CD8-positive, alpha-beta memory T cell (primary cell): Measurements from ENCODE around the gene UROS. TPM values are rescaled to one million over a fixed set of nuclear protein-coding genes. Genes with fewer than 3 reads are reported as not detected.

Experiments used
- CTCF ChIA-PET: fragments of 350-600 bp; sonication (Branson Sonifier 250); formaldehyde crosslinking; loops from one replicate; lab custom pipeline; 2021; ENCODE audit warnings: antibody characterized with exemption; lab: Charles Lee
- POLR2A ChIA-PET: fragments of 350-600 bp; sonication (Branson Sonifier 250); formaldehyde crosslinking; loops from one replicate; lab custom pipeline; 2021; ENCODE audit warnings: antibody characterized with exemption; lab: Charles Lee
- DNase-seq, 5 donors: peaks; one replicate each; pipeline versions ENCODE4 v3.0.0 to v3.0.0-alpha.2; 2020 to 2022; ENCODE audit warnings: mixed read lengths in 1 of 5
- H3K27ac ChIP-seq: one replicate; pipeline ENCODE4 v1.7.0; 2013; ENCODE audit warnings: low read depth, mild to moderate bottlenecking, low read length, moderate library complexity
- H3K27me3 ChIP-seq: 2 replicates; pipeline ENCODE4 v1.7.0; 2013; ENCODE audit warnings: low read length, mild to moderate bottlenecking; ENCODE audit not compliant: insufficient read depth, poor library complexity, severe bottlenecking
- H3K36me3 ChIP-seq: 2 replicates; pipeline ENCODE4 v1.7.0; 2013; ENCODE audit warnings: mild to moderate bottlenecking, low read length, moderate library complexity; ENCODE audit not compliant: insufficient read depth
- H3K4me1 ChIP-seq: 2 replicates; pipeline ENCODE4 v1.7.0; 2013; ENCODE audit warnings: mild to moderate bottlenecking, low read length, moderate library complexity; ENCODE audit not compliant: insufficient read depth
- H3K4me3 ChIP-seq: 2 replicates; pipeline ENCODE4 v1.7.0; 2013; ENCODE audit warnings: mild to moderate bottlenecking, low read length
- H3K9me3 ChIP-seq: 2 replicates; pipeline ENCODE4 v1.7.0; 2013; ENCODE audit warnings: mild to moderate bottlenecking, low read length
- H3K27ac Mint-ChIP-seq, 8 donors: one replicate each; pipeline ENCODE4 v1.8.0; 2020 to 2021; ENCODE audit warnings: mixed read lengths in 8 of 8, mild to moderate bottlenecking in 6 of 8, inconsistent platforms in 3 of 8, moderate library complexity in 3 of 8
- H3K27me3 Mint-ChIP-seq, 2 donors: one replicate each; pipeline ENCODE4 v1.8.0; 2020 to 2021; ENCODE audit warnings: mixed read lengths in 2 of 2, mild to moderate bottlenecking in 1 of 2, moderate library complexity in 1 of 2
- H3K36me3 Mint-ChIP-seq, 3 donors: one replicate each; pipeline ENCODE4 v1.8.0; 2020 to 2021; ENCODE audit warnings: mixed read lengths in 3 of 3, inconsistent platforms in 1 of 3, mild to moderate bottlenecking in 1 of 3
- H3K4me1 Mint-ChIP-seq, 3 donors: one replicate each; pipeline ENCODE4 v1.8.0; 2020 to 2021; ENCODE audit warnings: mixed read lengths in 3 of 3, inconsistent platforms in 1 of 3, mild to moderate bottlenecking in 1 of 3
- H3K4me3 Mint-ChIP-seq, 7 donors: one replicate each; pipeline ENCODE4 v1.8.0; 2020 to 2021; ENCODE audit warnings: mixed read lengths in 7 of 7, mild to moderate bottlenecking in 6 of 7, moderate library complexity in 4 of 7, inconsistent platforms in 2 of 7
- H3K9me3 Mint-ChIP-seq, 5 donors: one replicate each; pipeline ENCODE4 v1.8.0; 2020 to 2022; ENCODE audit warnings: mixed read lengths in 5 of 5, mild to moderate bottlenecking in 3 of 5, moderate library complexity in 2 of 5, inconsistent platforms in 1 of 5
- polyA plus RNA-seq: library from polyadenylated mRNA; unstranded; fragments of 300-500 nt; fragmentation: Illumina TruSeq; gene quantifications from one replicate; pipeline ENCODE4 v1.2.3, GENCODE V29; 2021
- total RNA-seq, 2 experiments: library from RNA; stranded (reverse); gene quantifications; one replicate each; pipeline ENCODE4 v1.2.3, GENCODE V29; 2021

Gene UROS
- total and polyA plus RNA-seq, 3 experiments from 2014 or later, result 43.4 to 57.3 (median 47.2) TPM

GRCh38 chr10:125802739-125803138, 20.3 kb downstream of the UROS start:
- POLR2A ChIA-PET, result no interaction called here
- Histone ChIP-seq H3K27me3 (no peaks in the 10 kb centered on the region), H3K4me3 (no peak overlapping the region), H3K9me3 (no peaks in the 10 kb centered on the region), H3K36me3 (peaks cover 13% of the 10 kb centered on the region), H3K4me1 (no peaks in the 10 kb centered on the region), H3K27ac (no peak overlapping the region)
- peak overlapping the region in 1 of 8 donors; percentile 73 for H3K27ac Mint-ChIP-seq
- H3K4me3 Mint-ChIP-seq, result no peak overlapping the region
- H3K27me3 Mint-ChIP-seq, result peaks cover 0 to 1% of the 10 kb centered on the region in 2 donors
- H3K4me1 Mint-ChIP-seq, result peaks cover 0 to 4% (median 4%) of the 10 kb centered on the region in 3 donors
- H3K36me3 Mint-ChIP-seq, result peaks cover 0 to 85% (median 16%) of the 10 kb centered on the region in 3 donors
- CTCF ChIA-PET, result no interaction called here
- H3K9me3 Mint-ChIP-seq, result no peaks in the 10 kb centered on the region
- no peak for DNase-seq

- H3K27me3 ChIP-seq, result no peaks in the 10 kb centered on the region
- H3K27ac ChIP-seq, result no peak overlapping the region
- H3K9me3 ChIP-seq, result no peaks in the 10 kb centered on the region
- no peak for DNase-seq
- CTCF ChIA-PET, result no interaction called here
- Mint-ChIP-seq H3K36me3 (peaks cover 0 to 84% (median 18%) of the 10 kb centered on the region in 3 donors), H3K9me3 (no peaks in the 10 kb centered on the region), H3K4me3 (no peak overlapping the region), H3K4me1 (no peaks in the 10 kb centered on the region), H3K27ac (no peak overlapping the region), H3K27me3 (peaks cover 0 to 1% of the 10 kb centered on the region in 2 donors)
- H3K4me3 ChIP-seq, result no peak overlapping the region
- H3K4me1 ChIP-seq, result no peaks in the 10 kb centered on the region
- H3K36me3 ChIP-seq, result peaks cover 13% of the 10 kb centered on the region
- POLR2A ChIA-PET, result no interaction called here
Measured at GRCh38 chr10:125802131-125802530, 20.9 kb downstream of the UROS start.

- no peaks in the 10 kb centered on the region for H3K4me1 ChIP-seq
- H3K27ac Mint-ChIP-seq, result peak overlapping the region in 1 of 8 donors; percentile 27
- H3K36me3 Mint-ChIP-seq, result peaks cover 0 to 83% (median 21%) of the 10 kb centered on the region in 3 donors
- H3K27me3 ChIP-seq, result no peaks in the 10 kb centered on the region
- DNase-seq, result no peak
- H3K4me1 Mint-ChIP-seq, result no peaks in the 10 kb centered on the region
- H3K9me3 Mint-ChIP-seq, result no peaks in the 10 kb centered on the region
- no peak overlapping the region for H3K4me3 ChIP-seq
- ChIA-PET CTCF (no interaction called here), POLR2A (no interaction called here)
- peaks cover 0 to 1% of the 10 kb centered on the region in 2 donors for H3K27me3 Mint-ChIP-seq
- no peak overlapping the region for H3K27ac ChIP-seq
- H3K4me3 Mint-ChIP-seq, result no peak overlapping the region
- no peaks in the 10 kb centered on the region for H3K9me3 ChIP-seq
- peaks cover 13% of the 10 kb centered on the region for H3K36me3 ChIP-seq
Measured at GRCh38 chr10:125801574-125801973, 21.5 kb downstream of the UROS start.

- peaks cover 0 to 1% of the 10 kb centered on the region in 2 donors for H3K27me3 Mint-ChIP-seq
- no peak for DNase-seq
- no peaks in the 10 kb centered on the region for H3K4me1 Mint-ChIP-seq
- ChIA-PET CTCF (no interaction called here), POLR2A (no interaction called here)
- no peaks in the 10 kb centered on the region for H3K4me1 ChIP-seq
- H3K4me3 Mint-ChIP-seq, result no peak overlapping the region
- no peaks in the 10 kb centered on the region for H3K9me3 ChIP-seq
- no peaks in the 10 kb centered on the region for H3K9me3 Mint-ChIP-seq
- H3K27me3 ChIP-seq, result no peaks in the 10 kb centered on the region
- peaks cover 11% of the 10 kb centered on the region for H3K36me3 ChIP-seq
- H3K36me3 Mint-ChIP-seq, result peaks cover 0 to 79% (median 13%) of the 10 kb centered on the region in 3 donors
- no peak overlapping the region for H3K27ac ChIP-seq
- H3K27ac Mint-ChIP-seq, result peak overlapping the region in 2 of 8 donors; percentile 17 to 27
- H3K4me3 ChIP-seq, result no peak overlapping the region
Measured at GRCh38 chr10:125799451-125800182, 23.4 kb downstream of the UROS start.

- no peaks in the 10 kb centered on the region for H3K4me1 Mint-ChIP-seq
- Histone ChIP-seq H3K9me3 (no peaks in the 10 kb centered on the region), H3K4me3 (no peak overlapping the region), H3K4me1 (no peaks in the 10 kb centered on the region), H3K27me3 (no peaks in the 10 kb centered on the region), H3K27ac (no peak overlapping the region), H3K36me3 (peaks cover 4% of the 10 kb centered on the region)
- no peak for DNase-seq
- peak overlapping the region in 2 of 8 donors; percentile 8 to 56 for H3K27ac Mint-ChIP-seq
- H3K36me3 Mint-ChIP-seq, result peaks cover 0 to 83% (median 20%) of the 10 kb centered on the region in 3 donors
- no peaks in the 10 kb centered on the region for H3K9me3 Mint-ChIP-seq
- H3K27me3 Mint-ChIP-seq, result peaks cover 0 to 1% of the 10 kb centered on the region in 2 donors
- no peak overlapping the region for H3K4me3 Mint-ChIP-seq
- ChIA-PET POLR2A (no interaction called here), CTCF (no interaction called here)
Measured at GRCh38 chr10:125797994-125798662, 24.9 kb downstream of the UROS start.

- Histone ChIP-seq H3K27me3 (no peaks in the 10 kb centered on the region), H3K4me3 (no peak overlapping the region), H3K9me3 (no peaks in the 10 kb centered on the region), H3K36me3 (peaks cover 4% of the 10 kb centered on the region), H3K27ac (no peak overlapping the region), H3K4me1 (no peaks in the 10 kb centered on the region)
- Mint-ChIP-seq H3K4me3 (no peak overlapping the region), H3K27me3 (peaks cover 0 to 1% of the 10 kb centered on the region in 2 donors), H3K36me3 (peaks cover 0 to 84% (median 21%) of the 10 kb centered on the region in 3 donors), H3K4me1 (peaks cover 3% of the 10 kb centered on the region in 3 donors), H3K9me3 (no peaks in the 10 kb centered on the region), H3K27ac (peak overlapping the region in 1 of 8 donors; percentile 38)
- CTCF ChIA-PET, result interaction anchor here (1.5 kb wide), 1 partner anchor 12 kb away, joined by 4 read pairs; no protein-coding TSS in a partner anchor
- no peak for DNase-seq
- POLR2A ChIA-PET, result no interaction called here
Measured at GRCh38 chr10:125797424-125797823, 25.6 kb downstream of the UROS start.

- Histone ChIP-seq H3K4me3 (no peak overlapping the region), H3K27me3 (no peaks in the 10 kb centered on the region), H3K4me1 (no peaks in the 10 kb centered on the region), H3K27ac (no peak overlapping the region), H3K9me3 (no peaks in the 10 kb centered on the region), H3K36me3 (peaks cover 9% of the 10 kb centered on the region)
- ChIA-PET CTCF (interaction anchor here (1.2 to 1.5 kb wide), 2 partner anchors 10 to 27 kb away, joined by 3 to 4 read pairs; partner anchors contain the start of genes BCCIP and UROS), POLR2A (interaction anchor here (0.6 kb wide), 1 partner anchor 21 kb away, joined by 4 read pairs; no protein-coding TSS in a partner anchor)
- Mint-ChIP-seq H3K4me3 (no peak overlapping the region), H3K27me3 (peaks cover 0 to 1% of the 10 kb centered on the region in 2 donors), H3K36me3 (peaks cover 0 to 80% (median 21%) of the 10 kb centered on the region in 3 donors), H3K27ac (peak overlapping the region in 4 of 8 donors; percentile 19 to 64 (median 44)), H3K4me1 (peaks cover 5 to 6% (median 5%) of the 10 kb centered on the region in 3 donors), H3K9me3 (no peaks in the 10 kb centered on the region)
- no peak for DNase-seq
Measured at GRCh38 chr10:125795637-125796190, 27.3 kb downstream of the UROS start.
